HepG2 (cell line): ENCODE measurements around the gene GIMAP8. TPM values are rescaled to one million over a fixed set of nuclear protein-coding genes. Genes with fewer than 3 reads are reported as not detected.

ENCODE experiments used
- ATAC-seq: fragments of 200-7000 bp; cut with Tn5 transposase; 3 replicates; pipeline ENCODE4 v1.9.1; 2020; ENCODE audit warnings: mild to moderate bottlenecking, moderate library complexity
- BruUV-seq: library from RNA; stranded (reverse); fragments of 400-500 nt; replicated peaks from 2 replicates; lab custom pipeline; 2021; lab: Mats Ljungman, UMichigan
- CTCF ChIA-PET: fragments of 300-600 bp; formaldehyde crosslinking; extraction: SDS; loops from one replicate; lab custom pipeline; 2021; ENCODE audit warnings: low total read pairs, inconsistent platforms, low intra/inter-chr PET ratio; lab: Yijun Ruan, JAX
- POLR2A ChIA-PET: fragments of 350-600 bp; sonication (Branson Sonifier 250); formaldehyde crosslinking; loops from one replicate; lab custom pipeline; 2020; ENCODE audit warnings: antibody characterized with exemption, inconsistent platforms; lab: Yijun Ruan, JAX
- DNase-seq: peaks from one replicate; pipeline ENCODE4 v3.0.0-alpha.2; 2015; ENCODE audit warnings: low spot score
- FAIRE-seq: peaks from 3 replicates; lab custom pipeline; 2011; peaks lifted over from hg19 to GRCh38; lab: Jason Lieb, UNC
- H2AFZ ChIP-seq: one replicate; pipeline ENCODE4 v1.6.1; 2011; ENCODE audit warnings: low read length, inconsistent platforms
- H3K27ac ChIP-seq: fragments of 300-600 bp; 3 replicates; pipeline ENCODE4 v1.8.0; 2011; ENCODE audit warnings: mixed run types, mild to moderate bottlenecking, mixed read lengths, low read length, inconsistent platforms; ENCODE audit not compliant: insufficient read depth; ENCODE audit errors: extremely low read length
- H3K27me3 ChIP-seq, 2 experiments: fragments of 200-600 bp in 1 of 2; 2 replicates in 1 of 2; 3 replicates in 1 of 2; pipeline versions ENCODE4 v1.6.0 to v1.8.0; 2011; ENCODE audit warnings: low read length in 2 of 2, mild to moderate bottlenecking in 2 of 2, moderate library complexity in 2 of 2, inconsistent platforms in 1 of 2; ENCODE audit not compliant: insufficient read depth in 2 of 2, control insufficient read depth in 1 of 2
- H3K36me3 ChIP-seq, 2 experiments: fragments of 200-600 bp in 1 of 2; replicated peaks in 1 of 2; 2 replicates in 1 of 2; 3 replicates in 1 of 2; pipeline versions ENCODE4 v1.5.1 to v1.8.0; 2011; ENCODE audit warnings: low read length in 2 of 2, inconsistent platforms in 1 of 2; ENCODE audit not compliant: insufficient read depth in 2 of 2, control insufficient read depth in 1 of 2
- H3K4me1 ChIP-seq: 2 replicates; pipeline ENCODE4 v1.5.1; 2012; ENCODE audit warnings: low read length, inconsistent platforms; ENCODE audit not compliant: insufficient read depth
- H3K4me2 ChIP-seq: 2 replicates; pipeline ENCODE4 v1.6.0; 2011; ENCODE audit warnings: low read depth, low read length, inconsistent platforms
- H3K4me3 ChIP-seq, 3 experiments: fragments of 200-600 bp in 1 of 3; sonication (generic), shearing (Covaris generic) in 1 of 3; replicated peaks in 1 of 3; 2 replicates each; pipeline ENCODE4 v1.5.1; 2011 to 2016; ENCODE audit warnings: low read length in 3 of 3, inconsistent platforms in 2 of 3, low read depth in 2 of 3, mild to moderate bottlenecking in 2 of 3, control low read depth in 1 of 3, mixed read lengths in 1 of 3; ENCODE audit not compliant: insufficient read depth in 1 of 3
- H3K79me2 ChIP-seq: one replicate; pipeline ENCODE4 v1.6.1; 2011; ENCODE audit warnings: low read length, inconsistent platforms; ENCODE audit not compliant: insufficient read depth
- H3K9ac ChIP-seq: 2 replicates; pipeline ENCODE4 v1.6.0; 2011; ENCODE audit warnings: mild to moderate bottlenecking, low read depth, low read length, inconsistent platforms; ENCODE audit not compliant: insufficient read depth
- H3K9me3 ChIP-seq: 2 replicates; pipeline ENCODE4 v1.5.1; 2012; ENCODE audit warnings: mild to moderate bottlenecking, low read length
- H4K20me1 ChIP-seq: 2 replicates; pipeline ENCODE4 v1.6.0; 2011; ENCODE audit warnings: inconsistent platforms, mild to moderate bottlenecking, low read length, moderate library complexity; ENCODE audit not compliant: insufficient read depth
- ATF7 ChIP-seq, 2 experiments: fragments of 450-650 bp in 1 of 2; sonication (generic) in 1 of 2; formaldehyde crosslinking in 1 of 2; IDR thresholded peaks; 2 replicates each; pipeline versions ENCODE4 v1.4.0 to v1.6.1; 2016 to 2020; ENCODE audit warnings: antibody characterized with exemption in 1 of 2, mild to moderate bottlenecking in 1 of 2, missing genetic modification reagents in 1 of 2
- BRF2 ChIP-seq: sonication (generic); formaldehyde crosslinking; IDR thresholded peaks from 2 replicates; pipeline ENCODE4 v1.8.1; 2022; ENCODE audit warnings: mild to moderate bottlenecking, missing genetic modification reagents
- CCAR2 ChIP-seq: fragments of 200-400 bp; formaldehyde crosslinking; optimal IDR thresholded peaks from 2 replicates; pipeline ENCODE3; 2018; ENCODE audit warnings: low read depth, mild to moderate bottlenecking, low read length, moderate library complexity
- CREB3 ChIP-seq: sonication (generic); formaldehyde crosslinking; IDR thresholded peaks from 2 replicates; pipeline ENCODE4 v1.5.0; 2020; ENCODE audit warnings: missing genetic modification reagents
- GABPA ChIP-seq, 2 experiments: IDR thresholded peaks; 2 replicates each; pipeline ENCODE4 v1.6.1; 2011 to 2016; ENCODE audit warnings: low read depth in 2 of 2, low read length in 1 of 2, missing biosample characterization in 1 of 2, missing genetic modification characterization in 1 of 2
- GPN1 ChIP-seq: sonication (generic); formaldehyde crosslinking; IDR thresholded peaks from 2 replicates; pipeline ENCODE4 v1.5.1; 2020; ENCODE audit warnings: missing genetic modification reagents, borderline replicate concordance
- HCFC1 ChIP-seq: fragments of 150-350 bp; IDR thresholded peaks from 2 replicates; pipeline ENCODE4 v1.6.1; 2014; ENCODE audit warnings: low read depth, low read length
- HDAC6 ChIP-seq: fragments of 200-600 bp; sonication (generic); IDR thresholded peaks from 2 replicates; pipeline ENCODE4 v1.7.0; 2017; ENCODE audit warnings: mild to moderate bottlenecking, antibody characterized with exemption, low read length, low read depth
- MAFG ChIP-seq: sonication (generic); formaldehyde crosslinking; IDR thresholded peaks from 2 replicates; pipeline ENCODE4 v1.5.1; 2020; ENCODE audit warnings: mild to moderate bottlenecking, missing genetic modification reagents
- MTF1 ChIP-seq: sonication (generic); formaldehyde crosslinking; IDR thresholded peaks from 2 replicates; pipeline ENCODE4 v1.5.0; 2020; ENCODE audit warnings: missing genetic modification reagents
- RBAK ChIP-seq: sonication (generic); formaldehyde crosslinking; IDR thresholded peaks from 2 replicates; pipeline ENCODE4 v1.5.1; 2020; ENCODE audit warnings: mild to moderate bottlenecking, missing genetic modification reagents
- SP4 ChIP-seq: sonication (generic); formaldehyde crosslinking; IDR thresholded peaks from 2 replicates; pipeline ENCODE4 v1.8.1; 2023; ENCODE audit warnings: mild to moderate bottlenecking, missing genetic modification reagents
- TCF7 ChIP-seq: sonication (generic); IDR thresholded peaks from 2 replicates; pipeline ENCODE4 v1.6.1; 2016; ENCODE audit warnings: antibody characterized with exemption, low read depth
- TCF7L2 ChIP-seq: IDR thresholded peaks from 2 replicates; pipeline ENCODE4 v1.6.1; 2011; ENCODE audit warnings: mild to moderate bottlenecking, low read depth, low read length, moderate library complexity
- THYN1 ChIP-seq: sonication (generic); formaldehyde crosslinking; IDR thresholded peaks from 2 replicates; pipeline ENCODE4 v1.8.1; 2023; ENCODE audit warnings: low read depth, mild to moderate bottlenecking, moderate library complexity, missing genetic modification reagents, borderline replicate concordance
- ZBED4 ChIP-seq: sonication (generic); formaldehyde crosslinking; IDR thresholded peaks from 2 replicates; pipeline ENCODE4 v1.4.0; 2020; ENCODE audit warnings: missing genetic modification reagents, borderline replicate concordance
- ZNF354B ChIP-seq: sonication (generic); formaldehyde crosslinking; IDR thresholded peaks from 2 replicates; pipeline ENCODE4 v1.8.0; 2022; ENCODE audit warnings: mild to moderate bottlenecking, missing genetic modification reagents
- ZNF597 ChIP-seq: sonication (generic); formaldehyde crosslinking; IDR thresholded peaks from 2 replicates; pipeline ENCODE4 v1.5.0; 2020; ENCODE audit warnings: missing genetic modification reagents
- ZNF616 ChIP-seq: sonication (generic); formaldehyde crosslinking; IDR thresholded peaks from 2 replicates; pipeline ENCODE4 v1.5.0; 2020; ENCODE audit warnings: low read depth, mild to moderate bottlenecking, missing genetic modification reagents
- WGBS: methylation state at CpG from one replicate; pipeline ENCODE4 v1.1.6; 2017; ENCODE audit warnings: low lambda C conversion rate; 5-methylcytosine and 5-hydroxymethylcytosine counted together
- in situ Hi-C: cut with HindIII; loops from 2 replicates; pipeline ENCODE4 v1.10.0; 2017; ENCODE audit warnings: low pct_unique_long_range_greater_than_20kb; ENCODE audit not compliant: extremely low pct_ligation_motif_present
- intact Hi-C: fragments of 100-400 bp; cut with micrococcal nuclease; formaldehyde crosslinking; loops from one replicate; pipeline ENCODE4 v1.10.0; 2022; ENCODE audit not compliant: unreplicated experiment
- polyA plus RNA-seq, 8 experiments: library from polyadenylated mRNA; depleted of rRNA in 3 of 8; stranded (reverse) in 7 of 8; unstranded in 1 of 8; fragments of >200 nt; fragmentation: Illumina TruSeq in 4 of 8; extraction: Trizol in 4 of 8; gene quantifications; 2 replicates each; pipeline versions ENCODE4 v1.2.1 to v1.2.3, GENCODE V29; 2011 to 2016; ENCODE audit warnings: low read depth in 4 of 8, missing spikeins in 1 of 8, mixed read lengths in 1 of 8; ENCODE audit not compliant: insufficient read depth in 1 of 8
- total RNA-seq, 5 experiments: library from RNA; depleted of rRNA; stranded (reverse); fragments of >200 nt; fragmentation: Illumina TruSeq; extraction: Trizol; gene quantifications; 2 replicates each; pipeline ENCODE4 v1.2.3, GENCODE V29; 2016; ENCODE audit warnings: low read depth in 1 of 5

Gene GIMAP8
- total and polyA plus RNA-seq, 2 of the 13 experiments (the other 11 are each of a cell fraction or from before 2014, with no cell fraction given): not detected

- Histone ChIP-seq H3K79me2 (no peaks in the 10 kb centered on the region), H3K27ac (no peak overlapping the region), H3K4me1 (no peaks in the 10 kb centered on the region), H3K9ac (no peak overlapping the region), H4K20me1 (no peaks in the 10 kb centered on the region), H3K4me3 (no peak overlapping the region), H3K36me3 (no peaks in the 10 kb centered on the region), H3K9me3 (no peaks in the 10 kb centered on the region), H3K27me3 (peaks cover 0 to 11% of the 10 kb centered on the region in 2 experiments; a peak in 1 of 5 replicates), H2AFZ (no peak overlapping the region), H3K4me2 (no peak overlapping the region)
- no peak for FAIRE-seq
- in situ Hi-C loops: no loop called here
- 15% methylated on average over 6 of the region's 8 CpGs for WGBS
- intact Hi-C loops: no loop called here
- no peak for DNase-seq
- CTCF ChIA-PET: no interaction called here
- BruUV-seq: no TSS peak
- no peak for ATAC-seq
- POLR2A ChIA-PET: no interaction called here
- TF ChIP-seq CCAR2 (no peak), GPN1 (CRISPR knock-in tag) (no peak), ZBED4 (CRISPR knock-in tag) (no peak), BRF2 (CRISPR knock-in tag) (no peak), TCF7 (no peak), HDAC6 (no peak), SP4 (CRISPR knock-in tag) (no peak), MTF1 (CRISPR knock-in tag) (no peak), ZNF354B (CRISPR knock-in tag) (no peak), ZNF616 (CRISPR knock-in tag) (no peak), CREB3 (CRISPR knock-in tag) (no peak), HCFC1 (no peak), ATF7 (IDR thresholded peaks at IDR 0.05) (no peak), ATF7 (CRISPR knock-in tag; IDR thresholded peaks at IDR 0.05) (no peak), RBAK (CRISPR knock-in tag) (no peak), THYN1 (CRISPR knock-in tag) (no peak), ZNF597 (CRISPR knock-in tag) (no peak), TCF7L2 (no peak), MAFG (CRISPR knock-in tag) (no peak), GABPA (IDR thresholded peaks at IDR 0.05; ENCODE audit: low read depth, low read length) (no peak), GABPA (CRISPR knock-in tag; IDR thresholded peaks at IDR 0.05; ENCODE audit: low read depth) (no peak)
These were observed 69.7 kb downstream of the GIMAP8 start for GRCh38 chr7:150520145-150520544.
